Measurements from ENCODE around the gene FERMT2. TPM values are rescaled to one million over a fixed set of nuclear protein-coding genes. Genes with fewer than 3 reads are reported as not detected.

The FERMT2 gene
- total RNA-seq, 2 experiments from 2014 or later = 0.77 to 1.0 TPM

DNA sequence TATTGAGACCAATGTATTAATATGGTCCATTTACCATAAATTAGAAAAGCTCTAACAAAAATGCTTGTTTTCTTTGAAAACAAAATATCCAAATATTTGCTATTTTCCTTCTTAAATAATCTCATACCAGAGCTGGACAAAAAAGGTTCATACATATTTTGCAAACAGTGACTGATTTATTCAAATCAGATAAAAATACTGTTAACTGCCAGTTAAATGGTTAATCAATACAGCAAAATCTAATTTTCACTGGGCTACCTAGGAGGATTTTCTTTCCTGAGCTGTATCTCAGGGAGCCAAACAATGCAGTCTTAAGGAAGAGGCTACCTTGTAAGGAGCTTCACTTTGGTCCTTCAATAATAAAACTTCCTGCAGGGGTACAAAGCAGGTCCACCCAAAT is 2.0 kb downstream of the FERMT2 start:
- Mint-ChIP-seq H3K27me3 (peaks cover 45% of the 10 kb centered on the region), H3K9me3 (no peaks in the 10 kb centered on the region), H3K27ac (no peak overlapping the region), H3K36me3 (ENCODE audit: low read depth) (no peaks in the 10 kb centered on the region), H3K4me3 (no peak overlapping the region), H3K4me1 (ENCODE audit: low read depth) (peaks cover 25% of the 10 kb centered on the region)
- TF ChIP-seq, protein P1, sequence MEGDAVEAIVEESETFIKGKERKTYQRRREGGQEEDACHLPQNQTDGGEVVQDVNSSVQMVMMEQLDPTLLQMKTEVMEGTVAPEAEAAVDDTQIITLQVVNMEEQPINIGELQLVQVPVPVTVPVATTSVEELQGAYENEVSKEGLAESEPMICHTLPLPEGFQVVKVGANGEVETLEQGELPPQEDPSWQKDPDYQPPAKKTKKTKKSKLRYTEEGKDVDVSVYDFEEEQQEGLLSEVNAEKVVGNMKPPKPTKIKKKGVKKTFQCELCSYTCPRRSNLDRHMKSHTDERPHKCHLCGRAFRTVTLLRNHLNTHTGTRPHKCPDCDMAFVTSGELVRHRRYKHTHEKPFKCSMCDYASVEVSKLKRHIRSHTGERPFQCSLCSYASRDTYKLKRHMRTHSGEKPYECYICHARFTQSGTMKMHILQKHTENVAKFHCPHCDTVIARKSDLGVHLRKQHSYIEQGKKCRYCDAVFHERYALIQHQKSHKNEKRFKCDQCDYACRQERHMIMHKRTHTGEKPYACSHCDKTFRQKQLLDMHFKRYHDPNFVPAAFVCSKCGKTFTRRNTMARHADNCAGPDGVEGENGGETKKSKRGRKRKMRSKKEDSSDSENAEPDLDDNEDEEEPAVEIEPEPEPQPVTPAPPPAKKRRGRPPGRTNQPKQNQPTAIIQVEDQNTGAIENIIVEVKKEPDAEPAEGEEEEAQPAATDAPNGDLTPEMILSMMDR (IDR thresholded peaks at IDR 0.05) = no peak
- intact Hi-C loops (cut with micrococcal nuclease) = no loop called here
- no peak for DNase-seq
- ATAC-seq = no peak
- ChIA-PET POLR2A (interaction anchor here (0.6 kb wide), 1 partner anchor 498 kb away, joined by 3 read pairs; no protein-coding TSS in a partner anchor), CTCF (interaction anchor here (0.9 to 1.5 kb wide), 3 partner anchors 13 to 106 kb away, joined by 3 read pairs; no protein-coding TSS in a partner anchor)

DNA sequence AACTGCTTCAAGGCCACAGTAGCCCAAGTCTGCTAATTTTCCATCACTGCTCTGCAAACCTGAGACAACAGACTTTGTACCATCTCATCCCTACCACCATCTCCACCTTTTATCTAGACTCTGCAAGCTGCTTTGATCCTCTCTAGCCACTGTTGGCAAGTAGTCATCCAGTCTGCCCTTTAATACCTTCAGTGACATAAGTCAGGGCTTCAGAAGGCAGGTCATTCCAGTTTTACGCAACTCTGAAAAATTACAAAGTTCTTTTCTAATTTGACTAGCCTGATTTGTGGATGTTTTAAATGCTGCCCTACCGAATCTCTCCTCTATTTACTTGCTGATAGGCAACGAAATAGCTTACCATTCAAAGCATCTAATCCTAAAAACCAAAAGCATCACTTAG is 2.8 kb downstream of the FERMT2 start:
- TF ChIP-seq, protein P1 (IDR thresholded peaks at IDR 0.05) = no peak
- H3K4me3 Mint-ChIP-seq = no peak overlapping the region
- no peak for DNase-seq
- no peak overlapping the region for H3K27ac Mint-ChIP-seq
- ChIA-PET CTCF (interaction anchor here (1.1 to 1.5 kb wide), 2 partner anchors 27 to 107 kb away, joined by 3 read pairs; no protein-coding TSS in a partner anchor), POLR2A (no interaction called here)
- peaks cover 45% of the 10 kb centered on the region for H3K27me3 Mint-ChIP-seq
- intact Hi-C loops (cut with micrococcal nuclease) = no loop called here
- no peak for ATAC-seq
- peaks cover 22% of the 10 kb centered on the region for H3K4me1 Mint-ChIP-seq (ENCODE audit: low read depth)
- no peaks in the 10 kb centered on the region for H3K9me3 Mint-ChIP-seq
- H3K36me3 Mint-ChIP-seq (ENCODE audit: low read depth) = no peaks in the 10 kb centered on the region

GRCh38 chr14:52944254-52944653 is 6.6 kb downstream of the FERMT2 start:
- intact Hi-C loops (cut with micrococcal nuclease) = no loop called here
- CTCF ChIA-PET = interaction anchor here (1.3 kb wide), 1 partner anchor 10 kb away, joined by 3 read pairs; no protein-coding TSS in a partner anchor

DNA sequence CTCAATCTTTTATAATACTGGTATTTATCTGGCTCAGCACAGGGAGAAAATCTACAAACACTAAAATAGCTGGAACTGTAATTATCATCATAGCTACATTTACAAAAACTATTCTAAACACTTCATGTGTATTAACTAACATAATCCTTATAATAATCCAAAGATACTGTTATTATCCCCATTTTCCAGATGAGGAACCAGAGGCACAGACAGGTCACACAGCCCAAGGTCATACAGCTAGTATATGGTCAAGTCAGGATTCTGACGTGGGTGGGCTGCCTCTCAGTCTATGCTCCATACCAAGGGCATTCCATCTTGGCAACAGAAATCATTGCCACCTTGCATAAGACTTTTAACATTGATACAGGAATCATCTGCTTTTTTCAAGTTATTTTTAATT is 11.4 kb downstream of the FERMT2 start:
- no peak for ATAC-seq
- H3K9me3 Mint-ChIP-seq = no peaks in the 10 kb centered on the region
- POLR2A ChIA-PET = no interaction called here
- no peak overlapping the region for H3K27ac Mint-ChIP-seq
- no peaks in the 10 kb centered on the region for H3K4me1 Mint-ChIP-seq (ENCODE audit: low read depth)
- intact Hi-C loops (cut with micrococcal nuclease) = no loop called here
- peaks cover 5% of the 10 kb centered on the region for H3K27me3 Mint-ChIP-seq
- no peak overlapping the region for H3K4me3 Mint-ChIP-seq
- TF ChIP-seq, protein P1 (IDR thresholded peaks at IDR 0.05) = no peak
- H3K36me3 Mint-ChIP-seq (ENCODE audit: low read depth) = no peaks in the 10 kb centered on the region
- no peak for DNase-seq
- CTCF ChIA-PET = interaction anchor here (1.0 kb wide), 1 partner anchor 12 kb away, joined by 5 read pairs; the partner anchor contains the start of gene FERMT2

More at GRCh38 chr14:52944254-52944653, 6.6 kb downstream of the FERMT2 start:
- TF ChIP-seq, protein P1 (IDR thresholded peaks at IDR 0.05) = no peak
- Mint-ChIP-seq H3K27me3 (peaks cover 19% of the 10 kb centered on the region), H3K4me3 (no peak overlapping the region), H3K27ac (no peak overlapping the region), H3K9me3 (no peaks in the 10 kb centered on the region), H3K4me1 (ENCODE audit: low read depth) (peaks cover 2% of the 10 kb centered on the region), H3K36me3 (ENCODE audit: low read depth) (no peaks in the 10 kb centered on the region)
- DNase-seq = no peak
- ATAC-seq = no peak
- POLR2A ChIA-PET = no interaction called here

- H3K36me3 Mint-ChIP-seq (ENCODE audit: low read depth) = no peaks in the 10 kb centered on the region
- intact Hi-C loops (cut with micrococcal nuclease) = no loop called here
- no peak overlapping the region for H3K27ac Mint-ChIP-seq
- ChIA-PET CTCF (no interaction called here), POLR2A (no interaction called here)
- DNase-seq (no peak), ATAC-seq (no peak)
- H3K27me3 Mint-ChIP-seq = peaks cover 5% of the 10 kb centered on the region
- H3K4me1 Mint-ChIP-seq (ENCODE audit: low read depth) = no peaks in the 10 kb centered on the region
- no peaks in the 10 kb centered on the region for H3K9me3 Mint-ChIP-seq
- no peak overlapping the region for H3K4me3 Mint-ChIP-seq
- TF ChIP-seq, protein P1 (IDR thresholded peaks at IDR 0.05) = no peak
These were observed 13.0 kb downstream of the FERMT2 start for GRCh38 chr14:52937869-52938268.

Measured in activated CD8-positive, alpha-beta T cell treated with anti-CD3 and anti-CD28 coated beads for 36 hours (primary cell).